NCI-H1417 treated with DMSO at 0.1 percent for 48 hours (cell line): ENCODE results near the gene DNAI4.
"Not testable (repeated sequence)": the region's sequence is repeated elsewhere in the genome, so short reads cannot be mapped to it uniquely, and the experiment has no call there.

ENCODE experiments used
- DNase-seq: peaks from one replicate; lab custom pipeline; 2025; lab: John Stamatoyannopoulos, UW

DNAI4 gene

DNA sequence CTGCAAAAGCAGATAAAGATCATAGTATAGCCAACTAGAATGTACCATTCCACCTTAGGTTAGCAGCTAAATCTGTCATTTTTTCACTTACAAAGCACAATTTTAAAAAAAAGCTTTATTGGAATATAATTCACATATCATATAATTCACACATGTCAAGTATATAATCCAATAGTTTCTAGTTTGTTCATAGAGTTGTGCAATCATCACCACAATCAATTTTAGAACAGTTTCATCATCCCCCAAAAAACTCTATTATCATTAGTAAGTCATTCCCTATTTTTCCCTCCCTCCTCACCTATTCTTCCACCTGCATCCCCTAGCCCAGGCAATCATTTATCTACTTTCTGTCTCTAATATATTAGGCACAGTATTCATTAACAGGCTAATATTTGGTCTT lies 91.5 kb downstream of the DNAI4 start:
- no peak for DNase-seq

DNA sequence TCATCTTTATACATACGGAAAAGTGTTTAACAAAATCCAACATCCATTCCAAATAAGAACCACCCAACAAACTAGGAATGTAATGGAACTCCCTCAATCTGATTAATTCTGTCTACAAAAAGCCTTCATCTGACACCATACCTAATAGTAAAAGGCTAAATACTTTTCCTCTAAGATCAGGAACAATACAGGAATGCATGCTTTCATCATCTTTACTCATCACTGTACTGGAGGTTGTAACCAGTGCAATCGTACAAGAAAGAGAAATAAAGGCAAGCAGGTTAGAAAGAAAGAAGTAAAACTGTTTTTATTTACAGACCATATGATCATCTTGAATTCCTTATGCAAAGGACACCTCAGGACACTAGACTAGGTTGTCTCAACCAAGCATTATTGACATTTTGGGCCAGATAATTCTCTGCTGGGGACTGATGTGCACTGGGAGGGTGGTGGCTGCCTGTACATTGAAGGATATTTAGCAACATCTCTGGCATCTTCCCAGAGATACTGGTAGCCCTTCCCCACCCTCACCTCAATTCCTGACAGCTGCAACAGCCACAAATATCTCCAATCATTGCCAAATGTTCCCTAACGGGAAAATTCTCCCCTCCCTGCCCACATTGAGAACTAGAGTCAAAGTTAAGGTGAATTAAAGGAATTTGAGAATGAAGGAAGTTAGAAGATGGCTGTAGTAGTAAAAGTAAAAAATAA lies 93.0 kb downstream of the DNAI4 start:
- no peak for DNase-seq

DNA sequence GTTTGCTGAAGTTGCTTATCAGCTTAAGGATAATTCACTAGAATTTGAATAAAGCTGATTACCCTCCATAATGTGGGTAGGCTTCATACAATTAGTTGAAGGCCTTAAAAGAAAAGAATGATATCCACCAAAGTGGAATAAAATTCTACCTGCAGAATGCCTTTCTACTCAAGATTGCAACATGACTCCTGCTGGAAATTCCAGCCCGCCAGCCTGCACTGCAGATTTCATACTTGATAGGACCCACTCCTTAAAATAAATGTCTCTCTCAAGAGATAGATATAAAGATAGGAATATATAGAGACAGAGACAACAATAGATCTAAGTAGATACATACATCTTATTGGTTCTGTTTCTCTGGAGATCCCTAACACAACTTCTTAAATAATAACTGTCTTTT lies 99.9 kb downstream of the DNAI4 start:
- DNase-seq, result no peak

DNA sequence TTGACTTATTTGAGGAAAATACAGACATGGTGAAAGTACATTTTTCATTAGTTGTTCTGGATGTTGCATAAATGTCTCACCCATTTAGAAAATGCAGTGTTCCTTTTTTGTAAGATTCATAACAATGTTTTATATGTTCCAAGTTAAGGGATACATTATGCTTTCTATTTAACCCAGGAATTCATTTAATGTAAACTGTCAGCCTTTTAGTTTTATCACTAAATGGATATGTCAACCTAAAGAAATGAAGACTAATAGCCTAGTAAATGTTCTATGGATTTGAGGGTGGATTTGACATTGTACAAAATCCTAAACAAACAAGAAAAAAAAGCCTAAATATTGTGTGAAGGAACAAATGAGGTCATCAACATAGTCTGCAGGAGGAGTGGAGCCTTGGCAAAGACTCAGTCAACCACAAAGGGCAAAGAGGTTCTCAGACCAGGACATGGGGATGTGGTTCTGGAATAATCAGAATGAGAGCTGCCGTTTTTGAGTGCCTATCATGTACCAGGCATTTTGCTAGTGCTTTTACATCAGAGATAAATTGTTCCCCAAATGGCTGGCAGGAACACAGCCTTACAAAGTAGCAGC lies 114.8 kb downstream of the DNAI4 start:
- no peak for DNase-seq

DNA sequence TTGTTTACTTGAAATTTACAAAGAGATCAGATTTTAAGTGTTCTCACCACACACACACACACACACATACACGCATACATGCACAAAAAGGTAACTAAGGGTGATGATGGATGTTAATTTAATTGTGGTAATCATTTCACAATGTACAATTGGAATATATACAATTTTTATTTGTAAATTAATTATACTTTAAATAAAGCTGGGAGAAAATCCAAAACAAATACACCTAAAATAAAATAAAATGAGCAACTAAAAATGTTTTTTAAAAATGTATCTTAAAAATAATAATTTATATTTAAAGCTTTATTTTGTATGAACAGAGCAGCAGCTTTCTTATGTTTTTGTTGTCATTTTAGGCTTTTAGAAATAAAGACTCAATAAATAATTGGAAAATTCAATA lies 115.4 kb downstream of the DNAI4 start:
- no peak for DNase-seq

DNA sequence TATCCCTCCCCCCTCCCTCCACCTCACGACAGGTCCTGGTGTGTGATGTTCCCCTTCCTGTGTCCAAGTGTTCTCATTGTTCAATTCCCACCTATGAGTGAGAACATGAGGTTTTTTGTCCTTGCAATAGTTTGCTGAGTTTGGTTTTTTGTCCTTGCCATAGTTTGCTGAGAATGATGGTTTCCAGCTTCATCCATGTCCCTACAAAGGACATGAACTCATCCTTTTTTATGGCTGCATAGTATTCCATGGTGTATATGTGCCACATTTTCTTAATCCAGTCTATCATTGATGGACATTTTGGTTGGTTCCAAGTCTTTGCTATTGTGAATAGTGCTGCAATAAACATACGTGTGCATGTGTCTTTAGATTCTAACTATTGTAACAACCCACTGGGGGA lies 128.8 kb downstream of the DNAI4 start:
- not testable (repeated sequence) for DNase-seq

- no peak for DNase-seq
Observed at GRCh38 chr1:66791621-66792610, 132.7 kb downstream of the DNAI4 start.

DNA sequence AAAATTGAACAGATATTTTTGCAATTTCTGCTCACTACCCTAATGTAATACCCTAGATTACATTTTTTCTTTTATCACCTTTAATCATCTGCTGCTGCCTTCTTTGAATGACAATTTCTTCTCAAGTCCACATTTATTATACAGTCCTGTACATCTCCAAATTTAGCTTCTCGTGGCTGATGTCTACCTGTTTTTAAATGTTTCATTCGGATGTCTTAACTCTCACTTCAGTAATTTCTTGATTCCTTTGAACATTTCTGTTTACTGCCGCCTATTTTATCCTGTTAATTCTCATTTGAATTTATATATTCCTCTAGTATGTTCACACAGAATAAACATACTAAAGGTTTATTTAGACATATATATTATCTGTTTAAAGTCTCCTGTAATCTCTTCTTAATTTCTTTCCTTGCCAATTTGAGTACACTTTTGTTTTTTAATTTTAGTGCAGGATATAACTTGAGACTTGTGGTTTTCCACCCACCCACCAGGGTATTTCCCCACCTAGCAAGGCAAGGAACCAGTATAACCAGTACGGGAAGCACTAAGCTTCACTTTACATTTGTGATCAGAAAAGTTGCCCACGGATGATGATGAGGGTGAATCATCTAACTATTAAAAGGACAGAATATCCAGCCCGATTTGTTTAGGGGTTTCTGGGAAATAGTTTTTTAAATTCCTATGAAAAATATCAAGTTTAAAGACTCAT lies 136.3 kb downstream of the DNAI4 start:
- no peak for DNase-seq

DNA sequence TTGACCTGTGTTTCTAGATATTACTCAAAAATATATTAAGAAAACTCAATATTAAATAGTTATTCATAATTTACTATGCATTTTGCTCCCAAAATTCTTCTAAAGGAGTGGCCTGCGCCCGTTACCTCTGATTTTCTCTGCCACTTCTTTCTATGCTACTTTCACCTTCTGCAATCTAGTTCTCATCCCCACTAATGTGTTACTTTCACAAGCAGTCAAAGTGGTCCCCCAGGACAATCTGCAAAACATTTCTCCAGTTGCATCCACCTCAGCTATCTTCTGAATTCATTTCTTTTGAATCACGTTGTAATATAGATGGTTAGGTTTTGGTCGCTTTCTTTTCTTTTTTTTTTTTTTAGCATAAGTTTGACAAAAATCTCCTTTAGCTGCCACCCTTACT lies 137.0 kb downstream of the DNAI4 start:
- no peak for DNase-seq

GRCh38 chr1:66785800-66786199 lies 138.9 kb downstream of the DNAI4 start:
- DNase-seq, result not testable (repeated sequence)

DNA sequence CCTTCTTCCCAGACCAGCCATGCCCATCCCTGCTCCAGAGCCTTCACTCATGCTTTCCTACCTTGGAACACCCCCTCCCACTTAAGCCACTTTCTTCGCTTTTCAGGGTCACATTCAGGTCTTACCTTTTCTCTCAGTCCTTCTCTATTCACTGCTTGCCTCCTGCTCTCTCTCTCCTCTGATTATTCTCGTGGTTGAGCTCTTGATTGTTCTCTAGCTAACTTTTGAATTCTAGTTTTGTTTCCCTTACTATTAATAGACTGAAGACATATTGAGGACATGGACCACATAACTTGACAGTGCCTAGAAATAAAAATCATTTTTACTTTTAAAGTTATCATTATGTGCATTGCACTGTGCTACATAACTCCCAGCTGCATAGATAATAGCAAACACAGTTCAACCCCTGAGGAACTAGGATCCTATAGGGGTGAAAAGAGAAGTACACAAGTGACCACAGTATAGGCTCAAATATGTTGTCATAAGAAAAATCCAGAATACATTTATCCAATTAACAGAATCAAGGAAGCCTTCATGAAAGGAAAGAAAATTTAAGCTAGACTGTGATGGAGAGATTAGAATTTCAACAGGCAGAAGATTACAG lies 145.1 kb downstream of the DNAI4 start:
- no peak for DNase-seq

DNA sequence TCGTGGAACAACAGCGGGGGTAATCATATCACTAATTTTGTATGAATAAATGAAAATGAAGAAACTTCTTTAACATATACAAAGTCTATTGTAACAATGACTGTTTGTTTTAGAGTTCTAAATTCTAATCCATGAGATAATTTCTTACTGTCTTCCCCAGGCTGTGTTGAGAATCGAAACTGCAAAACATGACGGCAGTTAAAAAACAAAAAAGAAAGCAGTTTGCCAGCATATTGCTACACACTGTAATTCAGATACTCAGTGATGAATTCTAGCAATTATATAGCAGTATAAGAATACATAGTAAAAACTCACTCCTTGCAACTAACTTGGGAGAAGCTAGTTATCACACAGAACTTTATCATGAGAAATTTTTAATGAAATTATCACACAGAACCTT lies 145.7 kb downstream of the DNAI4 start:
- no peak for DNase-seq

GRCh38 chr1:66778266-66778665 lies 146.4 kb downstream of the DNAI4 start:
- peak; percentile 95 for DNase-seq

GRCh38 chr1:66777831-66778230 lies 146.8 kb downstream of the DNAI4 start:
- peak; percentile 95 for DNase-seq

- no peak for DNase-seq
Observed at GRCh38 chr1:66775646-66776045, 149.0 kb downstream of the DNAI4 start.

GRCh38 chr1:66774438-66774837 lies 150.2 kb downstream of the DNAI4 start:
- DNase-seq, result no peak

GRCh38 chr1:66773227-66773626 lies 151.4 kb downstream of the DNAI4 start:
- DNase-seq, result no peak

GRCh38 chr1:66770694-66771093 lies 154.0 kb downstream of the DNAI4 start:
- DNase-seq, result no peak

DNA sequence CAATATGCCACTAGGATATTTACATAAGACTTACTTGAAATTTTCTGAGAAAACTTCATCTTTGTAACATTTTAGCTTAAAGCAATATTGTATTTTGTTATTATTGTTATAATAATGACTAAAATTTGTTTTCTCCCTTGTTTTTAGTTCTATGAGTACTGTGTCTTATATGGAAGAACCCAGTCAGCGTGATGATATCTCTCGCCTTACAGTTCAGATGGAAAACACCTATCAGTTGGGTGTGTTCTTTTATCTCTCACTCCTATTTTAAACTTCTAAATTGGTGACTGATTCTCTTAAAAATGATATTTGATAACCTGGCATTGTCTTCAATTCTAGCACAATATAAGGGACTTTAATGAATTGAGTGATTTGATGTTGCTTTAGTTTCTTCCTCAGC lies 154.4 kb downstream of the DNAI4 start:
- no peak for DNase-seq

DNA sequence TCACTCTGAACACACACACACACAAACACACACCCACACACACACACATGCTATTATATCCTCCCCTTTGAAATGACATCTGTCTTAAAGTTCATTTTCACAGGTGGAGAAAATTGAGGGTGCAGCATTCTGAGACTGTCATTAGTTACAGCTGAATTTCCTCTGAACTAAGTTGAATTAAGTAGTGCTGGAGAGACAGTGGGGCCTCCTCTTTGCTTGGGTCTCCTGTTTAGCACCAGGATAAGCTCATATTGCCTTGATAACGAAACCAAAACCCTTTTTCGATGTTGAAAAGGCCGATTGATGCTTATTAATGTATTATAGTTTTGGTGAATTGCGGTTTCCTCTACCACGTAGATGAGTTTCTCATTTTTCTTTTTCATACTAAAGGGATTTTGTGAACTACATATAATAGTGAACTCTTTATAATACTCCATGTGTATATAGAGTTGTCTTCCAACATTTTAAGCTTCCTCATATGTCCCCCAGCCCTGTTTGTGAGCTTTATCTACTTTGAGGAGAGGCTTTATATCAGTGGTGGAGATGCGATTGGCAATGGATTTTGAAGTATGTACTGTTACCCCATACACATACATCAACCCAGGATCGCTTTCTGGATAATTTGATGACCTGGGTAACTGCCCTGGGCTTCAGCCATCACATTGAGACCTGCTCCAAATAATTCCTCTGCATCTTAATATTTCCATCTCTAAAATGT lies 155.0 kb downstream of the DNAI4 start:
- no peak for DNase-seq

DNA sequence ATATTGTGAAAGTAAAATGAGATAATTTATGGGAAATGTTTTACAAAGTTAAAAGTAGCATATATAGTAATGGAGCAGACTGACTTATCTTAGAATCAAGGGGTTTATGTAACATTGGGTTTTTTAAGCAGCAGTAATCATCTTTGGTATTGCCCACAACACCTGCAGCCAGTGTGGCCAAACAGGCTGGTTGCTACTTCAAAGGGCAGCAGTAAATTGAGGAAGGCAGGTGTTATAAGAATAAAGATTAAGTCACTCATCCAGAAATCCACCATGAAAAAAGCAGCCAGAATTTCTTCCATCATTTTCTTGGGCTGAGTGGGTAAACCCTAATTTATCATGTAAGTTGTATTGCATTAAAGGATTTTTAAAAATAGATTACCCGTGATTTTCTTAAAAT lies 155.7 kb downstream of the DNAI4 start:
- DNase-seq, result peak; percentile 5
